ENCODE data around the gene SHC2. TPM values are rescaled to one million over a fixed set of nuclear protein-coding genes. Genes with fewer than 3 reads are reported as not detected.
A peak's percentile ranks its signal among the peaks of the same experiment; 100 is the strongest.

Gene SHC2
- total and polyA plus RNA-seq, 2 experiments from 2014 or later: 2.2 to 4.6 TPM

DNA sequence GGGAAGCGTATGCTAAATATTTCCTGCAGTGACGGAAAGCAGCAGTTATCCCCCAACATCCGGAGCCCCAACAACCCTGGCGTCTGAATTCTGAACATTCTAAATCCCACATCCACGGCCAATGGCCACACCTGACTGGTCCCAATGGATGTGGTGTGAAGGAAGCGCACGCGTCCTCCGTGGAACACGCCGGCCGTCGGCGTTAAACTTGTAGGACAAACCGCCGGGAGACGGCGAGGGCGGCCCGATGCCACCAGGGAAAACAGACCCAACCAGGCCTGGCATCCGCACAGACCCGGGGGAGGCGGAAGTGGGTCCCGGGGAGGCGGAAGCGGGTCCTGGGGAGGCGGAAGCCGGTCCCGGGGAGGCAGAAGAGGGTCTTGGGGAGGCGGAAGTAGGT, 3.2 kb downstream of the SHC2 start:
- Mint-ChIP-seq H3K27me3 (ENCODE audit: insufficient read depth, low read depth, poor library complexity) (peaks cover 24% of the 10 kb centered on the region), H3K36me3 (ENCODE audit: low read depth) (peaks cover 2% of the 10 kb centered on the region; the same call in 1 of the 3 replicates), H3K27ac (no peak overlapping the region), H3K4me1 (peaks cover 7% of the 10 kb centered on the region), H3K4me3 (peak overlapping the region; percentile 23; the same call in 1 of the 3 replicates), H3K9me3 (peaks cover 12% of the 10 kb centered on the region)
- Histone ChIP-seq H3K9me2 (ENCODE audit: insufficient read depth) (no peaks in the 10 kb centered on the region), H3K4me2 (no peak overlapping the region), H3K79me2 (replicated peaks; ENCODE audit: insufficient read depth) (no peaks in the 10 kb centered on the region), H3F3A (replicated peaks; ENCODE audit: low read depth) (0 out of 2 replicates have a peak, but pooled peaks cover 4% of the 10 kb centered on the region), H3K27ac (ENCODE audit: low read depth) (no peak overlapping the region), H3K27me3 (ENCODE audit: insufficient read depth) (peaks cover 32% of the 10 kb centered on the region), H3K4me1 (ENCODE audit: insufficient read depth) (no peaks in the 10 kb centered on the region; the same call in 1 of the 2 replicates), H3K4me3 (no peak overlapping the region), H2AFZ (no peak overlapping the region), H4K20me1 (replicated peaks; ENCODE audit: insufficient read depth) (no peaks in the 10 kb centered on the region), H3K36me3 (ENCODE audit: insufficient read depth) (no peaks in the 10 kb centered on the region)
- no peak for TF ChIP-seq JUNB (IDR thresholded peaks at IDR 0.05; ENCODE audit: unreplicated experiment)
- TF ChIP-seq, protein P1, sequence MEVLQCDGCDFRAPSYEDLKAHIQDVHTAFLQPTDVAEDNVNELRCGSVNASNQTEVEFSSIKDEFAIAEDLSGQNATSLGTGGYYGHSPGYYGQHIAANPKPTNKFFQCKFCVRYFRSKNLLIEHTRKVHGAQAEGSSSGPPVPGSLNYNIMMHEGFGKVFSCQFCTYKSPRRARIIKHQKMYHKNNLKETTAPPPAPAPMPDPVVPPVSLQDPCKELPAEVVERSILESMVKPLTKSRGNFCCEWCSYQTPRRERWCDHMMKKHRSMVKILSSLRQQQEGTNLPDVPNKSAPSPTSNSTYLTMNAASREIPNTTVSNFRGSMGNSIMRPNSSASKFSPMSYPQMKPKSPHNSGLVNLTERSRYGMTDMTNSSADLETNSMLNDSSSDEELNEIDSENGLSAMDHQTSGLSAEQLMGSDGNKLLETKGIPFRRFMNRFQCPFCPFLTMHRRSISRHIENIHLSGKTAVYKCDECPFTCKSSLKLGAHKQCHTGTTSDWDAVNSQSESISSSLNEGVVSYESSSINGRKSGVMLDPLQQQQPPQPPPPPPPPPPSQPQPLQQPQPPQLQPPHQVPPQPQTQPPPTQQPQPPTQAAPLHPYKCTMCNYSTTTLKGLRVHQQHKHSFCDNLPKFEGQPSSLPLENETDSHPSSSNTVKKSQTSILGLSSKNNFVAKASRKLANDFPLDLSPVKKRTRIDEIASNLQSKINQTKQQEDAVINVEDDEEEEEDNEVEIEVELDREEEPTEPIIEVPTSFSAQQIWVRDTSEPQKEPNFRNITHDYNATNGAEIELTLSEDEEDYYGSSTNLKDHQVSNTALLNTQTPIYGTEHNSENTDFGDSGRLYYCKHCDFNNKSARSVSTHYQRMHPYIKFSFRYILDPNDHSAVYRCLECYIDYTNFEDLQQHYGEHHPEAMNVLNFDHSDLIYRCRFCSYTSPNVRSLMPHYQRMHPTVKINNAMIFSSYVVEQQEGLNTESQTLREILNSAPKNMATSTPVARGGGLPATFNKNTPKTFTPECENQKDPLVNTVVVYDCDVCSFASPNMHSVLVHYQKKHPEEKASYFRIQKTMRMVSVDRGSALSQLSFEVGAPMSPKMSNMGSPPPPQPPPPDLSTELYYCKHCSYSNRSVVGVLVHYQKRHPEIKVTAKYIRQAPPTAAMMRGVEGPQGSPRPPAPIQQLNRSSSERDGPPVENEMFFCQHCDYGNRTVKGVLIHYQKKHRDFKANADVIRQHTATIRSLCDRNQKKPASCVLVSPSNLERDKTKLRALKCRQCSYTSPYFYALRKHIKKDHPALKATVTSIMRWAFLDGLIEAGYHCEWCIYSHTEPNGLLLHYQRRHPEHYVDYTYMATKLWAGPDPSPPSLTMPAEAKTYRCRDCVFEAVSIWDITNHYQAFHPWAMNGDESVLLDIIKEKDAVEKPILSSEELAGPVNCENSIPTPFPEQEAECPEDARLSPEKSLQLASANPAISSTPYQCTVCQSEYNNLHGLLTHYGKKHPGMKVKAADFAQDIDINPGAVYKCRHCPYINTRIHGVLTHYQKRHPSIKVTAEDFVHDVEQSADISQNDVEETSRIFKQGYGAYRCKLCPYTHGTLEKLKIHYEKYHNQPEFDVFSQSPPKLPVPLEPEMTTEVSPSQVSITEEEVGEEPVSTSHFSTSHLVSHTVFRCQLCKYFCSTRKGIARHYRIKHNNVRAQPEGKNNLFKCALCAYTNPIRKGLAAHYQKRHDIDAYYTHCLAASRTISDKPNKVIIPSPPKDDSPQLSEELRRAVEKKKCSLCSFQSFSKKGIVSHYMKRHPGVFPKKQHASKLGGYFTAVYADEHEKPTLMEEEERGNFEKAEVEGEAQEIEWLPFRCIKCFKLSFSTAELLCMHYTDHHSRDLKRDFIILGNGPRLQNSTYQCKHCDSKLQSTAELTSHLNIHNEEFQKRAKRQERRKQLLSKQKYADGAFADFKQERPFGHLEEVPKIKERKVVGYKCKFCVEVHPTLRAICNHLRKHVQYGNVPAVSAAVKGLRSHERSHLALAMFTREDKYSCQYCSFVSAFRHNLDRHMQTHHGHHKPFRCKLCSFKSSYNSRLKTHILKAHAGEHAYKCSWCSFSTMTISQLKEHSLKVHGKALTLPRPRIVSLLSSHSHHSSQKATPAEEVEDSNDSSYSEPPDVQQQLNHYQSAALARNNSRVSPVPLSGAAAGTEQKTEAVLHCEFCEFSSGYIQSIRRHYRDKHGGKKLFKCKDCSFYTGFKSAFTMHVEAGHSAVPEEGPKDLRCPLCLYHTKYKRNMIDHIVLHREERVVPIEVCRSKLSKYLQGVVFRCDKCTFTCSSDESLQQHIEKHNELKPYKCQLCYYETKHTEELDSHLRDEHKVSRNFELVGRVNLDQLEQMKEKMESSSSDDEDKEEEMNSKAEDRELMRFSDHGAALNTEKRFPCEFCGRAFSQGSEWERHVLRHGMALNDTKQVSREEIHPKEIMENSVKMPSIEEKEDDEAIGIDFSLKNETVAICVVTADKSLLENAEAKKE (CRISPR knock-in tag; IDR thresholded peaks at IDR 0.05): no peak
- TF ChIP-seq CREB1 (CRISPR knock-in tag; IDR thresholded peaks at IDR 0.05; ENCODE audit: low read depth): no peak
- TF ChIP-seq, protein P2, sequence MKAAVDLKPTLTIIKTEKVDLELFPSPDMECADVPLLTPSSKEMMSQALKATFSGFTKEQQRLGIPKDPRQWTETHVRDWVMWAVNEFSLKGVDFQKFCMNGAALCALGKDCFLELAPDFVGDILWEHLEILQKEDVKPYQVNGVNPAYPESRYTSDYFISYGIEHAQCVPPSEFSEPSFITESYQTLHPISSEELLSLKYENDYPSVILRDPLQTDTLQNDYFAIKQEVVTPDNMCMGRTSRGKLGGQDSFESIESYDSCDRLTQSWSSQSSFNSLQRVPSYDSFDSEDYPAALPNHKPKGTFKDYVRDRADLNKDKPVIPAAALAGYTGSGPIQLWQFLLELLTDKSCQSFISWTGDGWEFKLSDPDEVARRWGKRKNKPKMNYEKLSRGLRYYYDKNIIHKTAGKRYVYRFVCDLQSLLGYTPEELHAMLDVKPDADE (IDR thresholded peaks at IDR 0.05): no peak
- no peak for TF ChIP-seq EZH2phosphoT487 (IDR thresholded peaks at IDR 0.05; ENCODE audit: unreplicated experiment)
- no peak for ATAC-seq
- no peak for DNase-seq (ENCODE audit: low spot score)

All from GM23338 (cell line).